Motor neuron (in vitro differentiated cells): Measurements from ENCODE around the gene REL. TPM values are rescaled to one million over a fixed set of nuclear protein-coding genes. Genes with fewer than 3 reads are reported as not detected.

Source experiments
- ATAC-seq, 8 experiments: fragments of 200-7000 bp; cut with Tn5 transposase; replicated peaks in 6 of 8; 2 replicates each; pipeline ENCODE4 v1.8.0; 2021; ENCODE audit warnings: mild to moderate bottlenecking in 8 of 8, moderate library complexity in 8 of 8
- H3K27ac ChIP-seq, 2 donors: fragments of 250-450 bp; sonication (Bioruptor Pico); 2 replicates each; pipeline ENCODE4 v1.9.0; 2021; ENCODE audit warnings: antibody characterized with exemption in 2 of 2, mild to moderate bottlenecking in 2 of 2, moderate library complexity in 1 of 2
- H3K4me1 ChIP-seq, 2 donors: fragments of 250-450 bp; sonication (Bioruptor Pico); replicated peaks in 1 of 2; 2 replicates each; pipeline ENCODE4 v1.6.1; 2021; ENCODE audit warnings: antibody characterized with exemption in 2 of 2, mild to moderate bottlenecking in 2 of 2, moderate library complexity in 1 of 2
- H3K4me3 ChIP-seq, 5 donors: fragments of 250-450 bp; sonication (Bioruptor Pico); 2 replicates each; pipeline ENCODE4 v1.9.0; 2021; ENCODE audit warnings: antibody characterized with exemption in 5 of 5, mild to moderate bottlenecking in 5 of 5, moderate library complexity in 4 of 5
- WGBS, 10 experiments: fragments of 450-650 bp; shearing (Covaris generic); methylation state at CpG; one replicate each; pipeline ENCODE4 v1.0.0; 2022; 5-methylcytosine and 5-hydroxymethylcytosine counted together
- in situ Hi-C, 9 experiments: fragments of 400-800 bp; cut with MboI; loops; one replicate each; pipeline ENCODE4 v1.15.0; 2021; ENCODE audit warnings: low sequenced_read_pairs in 9 of 9, low pct_unique_long_range_greater_than_20kb in 2 of 9; ENCODE audit not compliant: unreplicated experiment in 9 of 9
- total RNA-seq, 8 experiments: library from RNA; unstranded; fragments of 300-600 nt; gene quantifications; 2 replicates each; pipeline versions ENCODE4 v1.2.3 to v1.2.4, GENCODE V29; 2022

REL gene
- total RNA-seq, 8 experiments from 2014 or later: 3.4 to 19.0 (median 5.9) TPM

DNA sequence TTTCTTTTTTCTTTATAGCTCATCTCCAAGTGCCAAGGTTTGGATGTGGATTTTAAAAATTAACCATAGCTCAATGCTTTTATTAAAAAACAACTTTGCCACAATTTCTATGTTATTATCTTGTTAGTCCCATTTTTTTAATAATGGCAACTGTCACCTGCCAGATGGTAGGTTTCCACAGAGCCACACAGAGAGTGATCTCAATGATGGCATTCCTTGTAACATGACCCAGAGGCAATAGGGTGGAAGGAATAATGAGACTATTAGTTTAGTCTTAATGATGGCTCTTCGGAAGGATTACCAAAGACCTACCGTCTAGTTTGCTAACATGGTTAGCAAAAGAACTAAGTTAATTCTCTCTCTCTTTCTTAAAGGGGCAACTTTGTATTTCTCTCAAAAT, 64.0 kb downstream of the REL start:
- no peaks in the 10 kb centered on the region for H3K4me1 ChIP-seq
- H3K27ac ChIP-seq: no peak overlapping the region
- no peak for ATAC-seq
- 39 to 100% (median 88%) methylated on average over 1 to 2 of the region's 2 CpGs; no CpG with 5 or more reads in 2 of the 10 experiments for WGBS, 10 experiments
- in situ Hi-C loops: no loop called here
- no peak overlapping the region for H3K4me3 ChIP-seq

DNA sequence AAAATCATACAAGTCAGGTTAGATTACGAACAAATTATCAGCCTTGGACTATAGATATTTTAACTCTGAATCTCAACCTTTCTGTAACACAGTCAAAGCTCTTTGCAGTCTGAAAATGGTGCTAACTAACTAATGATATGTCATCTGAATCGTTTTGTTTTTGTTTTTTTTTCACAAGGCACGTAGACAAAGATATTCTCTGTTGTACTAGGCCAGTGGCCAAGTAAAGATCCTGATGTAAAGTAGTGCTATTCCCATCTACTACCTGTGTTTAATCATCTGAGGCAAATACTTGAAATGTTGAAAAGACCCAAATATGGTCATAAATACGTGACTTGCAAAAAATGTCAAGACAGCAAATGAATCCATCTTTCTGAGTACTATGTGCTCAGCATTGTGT, 65.7 kb downstream of the REL start:
- ATAC-seq: no peak

DNA sequence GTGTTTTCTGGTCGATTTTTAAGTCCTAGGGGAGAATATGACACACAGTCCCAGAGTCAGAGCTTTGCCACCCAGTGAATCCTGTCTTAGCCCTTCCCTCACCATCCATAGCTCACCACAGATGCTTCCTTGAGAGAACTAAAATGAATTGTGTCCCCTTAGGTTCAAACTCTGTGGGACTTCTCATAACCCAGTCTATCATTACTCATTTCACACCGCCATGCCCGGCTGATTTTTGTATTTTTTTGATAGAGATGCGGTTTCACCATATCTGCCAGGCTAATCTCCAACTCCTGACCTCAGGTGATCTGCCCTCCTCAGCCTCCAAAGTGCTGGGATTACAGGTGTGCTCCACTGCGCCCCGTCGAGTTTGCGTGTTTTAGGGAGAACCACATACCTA, 66.8 kb downstream of the REL start:
- no peak overlapping the region for H3K27ac ChIP-seq
- 83 to 100% (median 100%) methylated on average over 1 to 7 of the region's 8 CpGs; no CpG with 5 or more reads in 2 of the 10 experiments for WGBS, 10 experiments

More for the DNA sequence above, 65.7 kb downstream of the REL start:
- 71 to 100% (median 96%) methylated on average over 1 to 4 of the region's 4 CpGs for WGBS, 10 experiments
- Histone ChIP-seq H3K4me3 (no peak overlapping the region), H3K4me1 (no peaks in the 10 kb centered on the region), H3K27ac (no peak overlapping the region)
- in situ Hi-C loops: no loop called here

DNA sequence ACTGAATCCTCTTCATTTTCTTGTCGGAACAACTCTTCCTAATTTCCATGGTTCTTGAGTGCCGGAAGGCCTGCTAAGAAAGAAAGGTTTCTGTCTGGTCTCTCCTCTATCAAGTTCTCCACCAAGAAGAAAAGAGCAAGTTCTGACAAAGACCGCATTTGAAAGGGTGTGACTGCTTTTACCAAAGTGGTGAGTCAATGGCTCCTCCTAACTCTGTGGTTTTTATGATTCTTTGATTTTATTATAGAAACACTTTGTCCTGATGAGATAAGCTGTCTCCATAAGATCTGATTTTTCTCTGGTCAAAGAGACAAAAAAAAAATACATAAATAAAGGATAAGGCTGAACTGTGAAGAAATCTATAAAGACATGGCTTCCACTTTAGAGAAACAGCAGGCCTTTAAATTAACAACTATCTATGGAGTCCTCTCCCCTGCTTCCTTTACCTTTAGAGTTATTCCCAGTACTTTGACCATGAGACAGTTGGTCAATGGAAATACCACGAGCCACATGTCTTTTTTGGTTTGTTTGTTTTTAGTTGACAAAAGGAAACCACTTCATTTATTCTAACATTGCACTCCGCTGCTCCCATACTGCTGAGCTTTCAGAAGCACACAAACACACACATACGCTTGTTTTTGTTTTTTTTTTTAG, 67.7 kb downstream of the REL start:
- Histone ChIP-seq H3K4me1 (no peaks in the 10 kb centered on the region), H3K4me3 (no peak overlapping the region), H3K27ac (no peak overlapping the region)
- peak in 2 of 8 experiments; percentile 92 to 99 for ATAC-seq
- in situ Hi-C loops: no loop called here
- WGBS, 10 experiments: 64 to 100% (median 94%) methylated on average over 1 to 6 of the region's 6 CpGs

More for the DNA sequence above, 66.8 kb downstream of the REL start:
- Histone ChIP-seq H3K4me1 (no peaks in the 10 kb centered on the region), H3K4me3 (no peak overlapping the region)
- in situ Hi-C loops: no loop called here
- ATAC-seq: no peak

DNA sequence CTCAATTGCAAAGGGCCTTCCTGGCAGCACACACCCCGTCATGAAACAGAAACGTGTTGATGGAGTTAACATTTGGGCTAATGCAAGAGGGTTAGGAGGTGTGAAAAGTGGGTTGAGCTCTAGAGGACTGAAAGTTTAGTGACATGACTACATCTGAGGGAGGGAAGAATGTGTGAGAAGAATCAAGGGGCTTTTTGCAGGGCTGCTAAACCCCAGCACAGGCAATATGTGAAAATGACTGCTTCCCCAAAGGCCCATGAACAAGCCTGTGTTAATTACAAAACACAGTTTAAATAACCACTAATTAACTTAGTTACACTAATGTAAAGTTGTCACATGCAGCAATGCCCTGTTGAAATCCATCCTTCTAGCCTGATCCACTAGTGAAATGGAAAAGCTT, 72.8 kb downstream of the REL start:
- no peak for ATAC-seq
- Histone ChIP-seq H3K4me3 (no peak overlapping the region), H3K27ac (no peak overlapping the region), H3K4me1 (no peaks in the 10 kb centered on the region)
- 20 to 83% (median 61%) methylated on average over 1 to 2 of the region's 2 CpGs; no CpG with 5 or more reads in 2 of the 10 experiments for WGBS, 10 experiments
- in situ Hi-C loops: no loop called here

DNA sequence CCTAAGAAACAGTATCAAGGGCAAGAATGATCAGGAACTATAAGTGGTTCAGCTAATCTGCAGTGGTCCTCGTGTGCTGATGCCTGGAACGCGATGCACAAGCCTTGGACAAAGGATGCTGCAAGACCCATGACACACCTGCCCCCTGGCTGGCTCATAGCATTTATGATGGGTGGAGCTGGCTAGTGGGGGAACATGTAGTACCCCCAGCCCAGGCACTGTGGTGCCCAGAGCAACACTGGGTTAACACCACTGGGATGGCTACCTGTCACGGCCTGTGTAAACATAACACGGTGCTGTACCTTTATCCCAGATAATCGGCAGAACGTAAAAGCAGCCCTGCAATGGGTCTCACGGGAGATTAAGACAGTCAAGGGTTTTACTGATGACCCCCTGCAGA, 75.8 kb downstream of the REL start:
- H3K27ac ChIP-seq: no peak overlapping the region
- H3K4me1 ChIP-seq: no peaks in the 10 kb centered on the region
- WGBS, 10 experiments: 95 to 100% (median 100%) methylated on average over 1 to 7 of the region's 8 CpGs; no CpG with 5 or more reads in 5 of the 10 experiments
- no peak for ATAC-seq
- H3K4me3 ChIP-seq: no peak overlapping the region
- in situ Hi-C loops: no loop called here

DNA sequence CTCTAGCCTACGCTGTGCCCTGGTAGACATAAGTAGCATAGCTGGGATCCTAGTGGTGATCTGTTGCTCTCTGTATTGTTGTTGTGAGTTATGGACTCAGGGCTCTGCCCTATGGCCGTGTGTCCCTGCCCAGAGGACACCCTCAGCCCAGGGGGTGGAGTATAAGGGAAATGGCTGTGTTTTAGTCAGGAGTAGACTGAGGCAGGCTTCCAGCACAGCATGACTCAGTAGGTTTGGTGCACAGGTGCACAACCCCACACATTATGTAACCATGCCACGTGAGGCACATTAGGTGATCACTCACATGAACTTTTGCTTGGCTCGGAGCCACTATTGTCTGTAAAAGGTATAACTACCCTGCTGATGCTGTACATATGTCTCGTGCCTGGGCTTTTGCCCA, 76.3 kb downstream of the REL start:
- no peak for ATAC-seq
- no peak overlapping the region for H3K4me3 ChIP-seq
- WGBS, 10 experiments: 89 to 100% (median 100%) methylated on average over 1 to 3 of the region's 5 CpGs; no CpG with 5 or more reads in 5 of the 10 experiments
- H3K27ac ChIP-seq: no peak overlapping the region
- no peaks in the 10 kb centered on the region for H3K4me1 ChIP-seq
- in situ Hi-C loops: no loop called here

DNA sequence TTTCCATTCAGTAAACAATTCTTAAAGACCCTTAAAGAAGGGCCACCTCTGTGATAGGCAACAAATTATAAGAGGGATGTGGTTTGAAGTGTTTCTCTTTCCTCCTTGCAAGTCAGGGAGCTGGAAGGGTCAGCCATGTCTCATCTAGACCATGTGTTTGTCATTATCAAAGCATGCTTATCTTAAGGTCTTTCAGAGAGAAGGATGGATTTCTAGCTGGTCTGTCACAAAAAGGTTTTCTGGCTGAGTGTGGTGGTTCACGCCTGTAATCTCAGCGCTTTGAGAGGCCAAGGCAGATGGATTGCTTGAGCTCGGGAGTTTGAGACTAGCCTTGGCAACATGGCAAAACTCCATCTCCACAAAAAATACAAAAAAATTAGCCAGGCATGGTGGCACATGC, 77.0 kb downstream of the REL start:
- Histone ChIP-seq H3K27ac (no peak overlapping the region), H3K4me3 (no peak overlapping the region), H3K4me1 (no peaks in the 10 kb centered on the region)
- in situ Hi-C loops: no loop called here
- ATAC-seq: no peak
- 75 to 100% (median 100%) methylated on average over 1 to 3 of the region's 3 CpGs; no CpG with 5 or more reads in 5 of the 10 experiments for WGBS, 10 experiments

DNA sequence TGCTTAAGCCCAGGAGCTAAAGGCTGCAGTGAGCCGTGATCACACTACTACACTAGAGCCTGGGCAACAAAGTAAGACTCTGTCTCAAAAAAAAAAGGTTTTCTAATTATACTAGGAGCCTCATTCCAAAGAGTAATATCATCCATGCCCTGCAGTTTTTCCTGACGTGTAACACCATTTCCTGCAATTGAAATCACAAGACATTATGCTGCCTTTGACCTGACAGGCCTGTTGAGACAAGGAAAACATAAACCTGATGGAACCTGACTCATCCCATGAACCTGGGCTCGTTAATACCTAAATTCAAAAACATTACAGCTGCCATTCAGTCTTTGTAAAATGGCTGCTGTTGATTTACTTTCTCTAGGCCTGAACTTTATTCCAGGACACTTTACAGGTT, 77.4 kb downstream of the REL start:
- in situ Hi-C loops: no loop called here
- Histone ChIP-seq H3K4me3 (no peak overlapping the region), H3K4me1 (no peaks in the 10 kb centered on the region), H3K27ac (no peak overlapping the region)
- no peak for ATAC-seq
- WGBS, 10 experiments: 0 to 96% (median 80%) methylated on average over 1 to 3 of the region's 3 CpGs; no CpG with 5 or more reads in 1 of the 10 experiments

DNA sequence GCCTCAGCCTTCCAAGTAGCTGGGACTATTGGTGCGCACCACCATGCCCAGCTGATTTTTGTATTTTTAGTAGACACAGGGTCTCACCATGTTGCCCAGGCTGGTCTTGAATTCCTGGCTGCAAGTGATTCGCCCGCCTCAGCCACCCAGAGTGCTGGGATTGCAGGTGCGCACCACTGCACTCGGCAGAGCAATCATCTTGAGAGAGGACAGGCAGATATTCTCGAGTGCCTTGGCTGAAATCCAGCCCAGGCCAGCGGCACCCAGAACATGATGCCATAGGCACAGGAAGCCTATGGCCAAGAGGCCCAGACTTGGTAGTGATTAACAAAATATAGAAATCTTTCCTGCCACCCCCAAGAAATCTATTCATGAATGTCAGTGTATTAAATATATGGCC, 78.1 kb downstream of the REL start:
- in situ Hi-C loops: no loop called here
- H3K4me1 ChIP-seq: no peaks in the 10 kb centered on the region

DNA sequence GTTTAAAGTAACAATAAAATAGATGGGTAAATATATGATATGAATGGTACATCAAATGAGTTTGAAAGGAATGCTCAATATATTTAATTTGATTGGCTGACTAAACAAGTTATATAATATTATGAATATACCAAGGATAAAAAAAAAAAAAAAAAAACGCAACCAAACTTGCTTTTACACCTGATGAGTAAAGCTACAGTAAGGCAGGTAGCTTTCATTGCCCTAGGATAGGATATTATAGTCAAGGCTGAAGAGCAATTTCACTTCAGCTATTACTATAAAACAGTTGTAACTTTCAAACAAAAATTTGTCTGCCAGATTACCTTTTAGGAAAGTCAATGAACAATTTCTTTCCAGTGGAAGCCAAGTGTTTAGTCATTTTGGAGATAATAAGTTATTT, 79.3 kb downstream of the REL start:
- Histone ChIP-seq H3K27ac (no peak overlapping the region), H3K4me3 (no peak overlapping the region), H3K4me1 (no peaks in the 10 kb centered on the region)
- no peak for ATAC-seq
- WGBS, 10 experiments: 82 to 100% (median 95%) methylated on average over 1 of the region's 1 CpG; no CpG with 5 or more reads in 2 of the 10 experiments
- in situ Hi-C loops: no loop called here

More for the DNA sequence above, 78.1 kb downstream of the REL start:
- ATAC-seq: no peak
- H3K4me3 ChIP-seq: no peak overlapping the region
- H3K27ac ChIP-seq: no peak overlapping the region
- 83 to 100% (median 95%) methylated on average over 1 to 3 of the region's 7 CpGs; no CpG with 5 or more reads in 6 of the 10 experiments for WGBS, 10 experiments

DNA sequence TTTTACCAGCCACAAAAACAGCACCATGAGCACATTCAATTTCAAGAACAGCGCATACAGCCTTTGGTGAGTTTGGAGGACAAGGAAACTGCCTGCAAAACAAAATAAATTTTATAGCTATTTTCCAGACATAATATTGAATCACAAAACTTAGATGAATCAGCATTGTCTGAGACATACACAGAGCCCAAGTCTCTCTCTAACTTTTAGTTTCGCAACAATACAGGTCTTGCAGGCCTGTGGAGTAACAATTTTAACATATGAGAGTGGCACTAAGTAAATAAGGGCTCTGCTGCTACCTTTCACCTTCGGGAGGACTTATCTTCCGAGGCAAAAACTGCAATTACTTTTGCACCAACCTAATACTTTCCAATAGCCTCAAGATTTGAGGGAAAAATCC, 80.1 kb downstream of the REL start:
- Histone ChIP-seq H3K4me3 (no peak overlapping the region), H3K4me1 (no peaks in the 10 kb centered on the region), H3K27ac (no peak overlapping the region)
- 44 to 100% (median 82%) methylated on average over 1 to 4 of the region's 4 CpGs; no CpG with 5 or more reads in 1 of the 10 experiments for WGBS, 10 experiments
- ATAC-seq: peak in 2 of 8 experiments; percentile 55 to 56
- in situ Hi-C loops: no loop called here

DNA sequence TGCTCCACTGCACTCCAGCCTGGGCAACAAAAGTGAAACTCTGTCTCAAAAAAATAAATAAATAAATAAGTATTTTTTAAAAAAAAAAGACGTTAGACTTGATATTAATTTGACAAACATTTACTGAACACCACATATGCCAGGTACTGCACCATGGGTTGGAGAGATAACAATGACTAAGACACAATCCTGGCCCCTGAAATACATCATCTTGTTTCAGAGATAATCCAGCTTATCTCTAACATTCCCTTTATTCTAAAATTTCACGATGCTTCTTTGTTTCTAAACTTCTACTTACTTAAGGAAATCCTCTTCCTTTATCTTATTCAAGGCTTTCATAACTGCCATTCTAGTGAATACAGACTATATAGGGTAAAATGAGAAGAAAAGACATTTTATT, 81.2 kb downstream of the REL start:
- Histone ChIP-seq H3K4me3 (no peak overlapping the region), H3K27ac (no peak overlapping the region), H3K4me1 (no peaks in the 10 kb centered on the region)
- ATAC-seq: no peak
- in situ Hi-C loops: no loop called here
- WGBS, 10 experiments: 45 to 83% (median 70%) methylated on average over 2 of the region's 2 CpGs; no CpG with 5 or more reads in 2 of the 10 experiments

DNA sequence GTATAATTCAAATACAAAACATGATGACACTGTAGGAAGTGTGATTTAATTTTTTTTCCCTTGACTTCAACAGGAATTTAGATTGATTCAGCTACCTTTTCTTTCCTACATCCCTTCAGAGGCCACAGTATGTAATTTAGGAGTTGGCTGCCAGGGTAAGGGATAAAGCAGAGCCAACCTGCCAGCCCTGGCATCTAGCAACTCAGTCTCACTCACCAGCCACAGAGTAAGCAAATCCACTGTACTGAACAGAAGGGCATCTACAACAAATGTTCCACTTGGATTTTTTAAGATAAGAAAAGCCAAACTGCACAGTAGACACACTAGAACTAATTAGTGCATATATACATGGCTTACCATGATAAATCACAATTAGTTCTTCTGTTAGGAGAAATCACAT, 81.8 kb downstream of the REL start:
- Histone ChIP-seq H3K4me3 (no peak overlapping the region), H3K4me1 (no peaks in the 10 kb centered on the region), H3K27ac (no peak overlapping the region)
- in situ Hi-C loops: no loop called here
- ATAC-seq: no peak
